Hepatocyte (in vitro differentiated cells): ENCODE results near the gene SPAST. TPM values are rescaled to one million over a fixed set of nuclear protein-coding genes. Genes with fewer than 3 reads are reported as not detected.

Experiments
- DNase-seq: peaks from one replicate; pipeline ENCODE4 v3.0.0-alpha.2; 2016; ENCODE audit warnings: low spot score
- H2AFZ ChIP-seq: fragments of 200-600 bp; sonication (generic); 2 replicates; pipeline ENCODE4 v1.6.0; 2016; ENCODE audit warnings: antibody characterized with exemption, mild to moderate bottlenecking
- H3K27ac ChIP-seq: fragments of 200-600 bp; sonication (generic); 2 replicates; pipeline ENCODE4 v1.5.1; 2016; ENCODE audit warnings: mild to moderate bottlenecking
- H3K27me3 ChIP-seq: fragments of 200-600 bp; sonication (generic); 2 replicates; pipeline ENCODE4 v1.6.1; 2016
- H3K36me3 ChIP-seq: fragments of 200-600 bp; sonication (generic); replicated peaks from 2 replicates; pipeline ENCODE4 v1.5.1; 2016; ENCODE audit warnings: low read depth; ENCODE audit not compliant: insufficient read depth
- H3K4me1 ChIP-seq: fragments of 200-600 bp; sonication (generic); 2 replicates; pipeline ENCODE4 v1.5.1; 2016; ENCODE audit warnings: mild to moderate bottlenecking, moderate library complexity; ENCODE audit not compliant: insufficient read depth
- H3K4me2 ChIP-seq: fragments of 200-600 bp; sonication (generic); 2 replicates; pipeline ENCODE4 v1.6.0; 2016
- H3K4me3 ChIP-seq: fragments of 200-600 bp; sonication (generic); 2 replicates; pipeline ENCODE4 v1.5.1; 2016; ENCODE audit warnings: mild to moderate bottlenecking
- H3K79me2 ChIP-seq: fragments of 200-600 bp; sonication (generic); 2 replicates; pipeline ENCODE4 v1.6.0; 2017; ENCODE audit warnings: mild to moderate bottlenecking
- H3K9me2 ChIP-seq: fragments of 200-600 bp; sonication (generic); replicated peaks from 2 replicates; pipeline ENCODE4 v1.6.0; 2017; ENCODE audit warnings: mild to moderate bottlenecking; ENCODE audit not compliant: insufficient read depth
- H3K9me3 ChIP-seq: fragments of 200-600 bp; sonication (generic); 2 replicates; pipeline ENCODE4 v1.5.1; 2016; ENCODE audit warnings: low read depth, mild to moderate bottlenecking
- H4K20me1 ChIP-seq: fragments of 200-600 bp; sonication (generic); 2 replicates; pipeline ENCODE4 v1.6.0; 2016; ENCODE audit warnings: mild to moderate bottlenecking; ENCODE audit not compliant: insufficient read depth, poor library complexity, severe bottlenecking
- CTCF ChIP-seq: fragments of 200-600 bp; sonication (generic); IDR thresholded peaks from 2 replicates; pipeline ENCODE4 v1.5.1; 2016; ENCODE audit warnings: antibody characterized with exemption, mild to moderate bottlenecking; ENCODE audit not compliant: poor library complexity
- EZH2 ChIP-seq: fragments of 200-600 bp; sonication (generic); IDR thresholded peaks from 2 replicates; pipeline ENCODE4 v1.6.1; 2016; ENCODE audit warnings: antibody characterized with exemption, mild to moderate bottlenecking, borderline replicate concordance
- EZH2phosphoT487 ChIP-seq: fragments of 200-600 bp; sonication (generic); IDR thresholded peaks from one replicate; pipeline ENCODE4 v1.6.1; 2018; ENCODE audit warnings: antibody characterized with exemption, mild to moderate bottlenecking, low read depth, moderate library complexity; ENCODE audit not compliant: unreplicated experiment, severe bottlenecking
- WGBS: methylation state at CpG from one replicate; pipeline ENCODE4 v1.1.6; 2016; ENCODE audit warnings: low lambda C conversion rate; ENCODE audit errors: missing lambda C conversion rate; 5-methylcytosine and 5-hydroxymethylcytosine counted together
- polyA plus RNA-seq: library from polyadenylated mRNA; unstranded; fragments of >200 nt; fragmentation: Nextera tagmentation; extraction: Ambion mirVana; gene quantifications from 2 replicates; pipeline ENCODE4 v1.2.1, GENCODE V29; 2016
- total RNA-seq: library from RNA; depleted of rRNA; stranded (reverse); fragments of >200 nt; gene quantifications from 2 replicates; pipeline ENCODE4 v1.2.3, GENCODE V29; 2014

Gene SPAST
- total and polyA plus RNA-seq, 2 experiments from 2014 or later, result 9.0 to 32.4 TPM

- Histone ChIP-seq H3K27ac (no peak overlapping the region), H4K20me1 (no peaks in the 10 kb centered on the region), H3K36me3 (no peaks in the 10 kb centered on the region), H3K4me1 (no peaks in the 10 kb centered on the region), H3K4me2 (no peak overlapping the region), H3K9me3 (no peaks in the 10 kb centered on the region), H3K4me3 (no peak overlapping the region), H3K27me3 (no peaks in the 10 kb centered on the region), H2AFZ (no peak overlapping the region), H3K79me2 (no peaks in the 10 kb centered on the region), H3K9me2 (no peaks in the 10 kb centered on the region)
- WGBS, result 97% methylated on average over 2 of the region's 2 CpGs
- no peak for DNase-seq
- no peak for TF ChIP-seq CTCF
- no peak for TF ChIP-seq EZH2
- no peak for TF ChIP-seq EZH2phosphoT487
Measured at GRCh38 chr2:32119161-32119560, 55.8 kb downstream of the SPAST start.

DNA sequence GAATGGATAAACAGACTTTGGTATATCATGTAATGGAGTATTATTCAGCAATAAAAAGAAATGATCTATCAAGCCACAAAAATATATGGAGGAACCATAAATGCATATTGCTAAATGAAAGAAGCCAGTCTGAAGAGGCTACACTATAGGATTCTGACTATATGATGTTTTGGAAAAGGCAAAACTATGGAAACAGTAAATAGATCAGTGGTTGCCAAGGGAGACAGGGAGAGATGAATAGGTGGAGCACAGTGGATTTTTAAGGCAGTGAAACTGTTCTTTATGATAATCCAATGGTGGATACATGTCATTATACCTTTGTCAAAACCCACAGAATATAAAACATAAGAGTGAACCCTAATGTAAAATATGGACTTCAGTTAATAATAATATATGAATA lies 61.3 kb downstream of the SPAST start:
- Histone ChIP-seq H3K36me3 (no peaks in the 10 kb centered on the region), H3K4me3 (no peak overlapping the region)
- no peak for TF ChIP-seq EZH2phosphoT487
- no peak for TF ChIP-seq CTCF
- TF ChIP-seq EZH2, result no peak

DNA sequence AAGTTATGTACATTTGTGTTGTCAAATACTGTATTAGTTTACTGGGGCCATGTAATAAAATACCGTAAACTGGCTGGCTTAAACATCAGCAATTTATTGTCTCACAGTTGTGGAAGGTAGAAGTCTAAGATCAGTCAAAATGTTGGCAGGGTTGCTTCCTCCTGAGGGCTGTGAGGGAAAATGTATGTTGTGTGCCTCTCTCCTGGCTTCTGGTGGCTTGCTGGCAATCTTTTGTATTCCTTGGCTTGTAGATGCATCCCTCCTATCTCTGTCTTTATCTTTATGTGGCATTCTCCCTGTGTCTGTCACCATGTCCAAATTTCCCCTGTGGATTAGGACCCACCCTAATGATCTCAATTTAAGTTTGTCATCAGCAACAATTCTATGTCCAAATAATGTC lies 65.3 kb downstream of the SPAST start:
- DNase-seq, result no peak
- Histone ChIP-seq H3K9me2 (no peaks in the 10 kb centered on the region), H3K9me3 (no peaks in the 10 kb centered on the region), H3K4me1 (no peaks in the 10 kb centered on the region), H3K4me2 (no peak overlapping the region), H3K27ac (no peak overlapping the region), H3K27me3 (no peaks in the 10 kb centered on the region), H2AFZ (no peak overlapping the region), H3K4me3 (no peak overlapping the region), H4K20me1 (no peaks in the 10 kb centered on the region), H3K36me3 (no peaks in the 10 kb centered on the region), H3K79me2 (no peaks in the 10 kb centered on the region)
- TF ChIP-seq CTCF (no peak), EZH2 (no peak), EZH2phosphoT487 (no peak)
- WGBS, result 100% methylated on average over 1 of the region's 1 CpG

More for the DNA sequence above, 61.3 kb downstream of the SPAST start:
- no peaks in the 10 kb centered on the region for H3K27me3 ChIP-seq
- H4K20me1 ChIP-seq, result no peaks in the 10 kb centered on the region
- H3K27ac ChIP-seq, result no peak overlapping the region
- no peak for DNase-seq
- no peaks in the 10 kb centered on the region for H3K9me2 ChIP-seq
- H3K4me2 ChIP-seq, result no peak overlapping the region
- H3K9me3 ChIP-seq, result no peaks in the 10 kb centered on the region
- no peak overlapping the region for H2AFZ ChIP-seq
- no peaks in the 10 kb centered on the region for H3K79me2 ChIP-seq
- no peaks in the 10 kb centered on the region for H3K4me1 ChIP-seq

DNA sequence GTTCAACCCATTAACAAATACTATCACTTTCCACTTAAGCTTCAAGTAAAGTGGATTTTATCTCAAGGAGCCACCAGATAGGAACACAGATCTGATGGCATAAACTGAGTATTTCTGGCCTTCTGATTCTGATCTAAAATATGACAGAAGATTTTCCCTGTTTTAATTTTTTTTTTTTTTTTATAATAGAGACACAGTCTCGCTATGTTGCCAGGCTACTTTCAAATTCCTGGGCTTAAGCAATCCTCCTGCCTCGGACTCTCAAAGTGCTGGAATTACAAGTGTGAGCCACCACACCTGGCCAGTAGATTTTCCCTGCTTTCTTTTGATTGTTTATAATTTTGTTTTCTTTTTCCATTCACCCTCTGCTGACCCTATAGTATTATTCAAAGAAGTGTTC lies 65.7 kb downstream of the SPAST start:
- H2AFZ ChIP-seq, result no peak overlapping the region
- no peak for DNase-seq
- H3K4me2 ChIP-seq, result no peak overlapping the region
- H3K27ac ChIP-seq, result no peak overlapping the region
- no peaks in the 10 kb centered on the region for H3K4me1 ChIP-seq
- no peaks in the 10 kb centered on the region for H3K79me2 ChIP-seq
- H3K4me3 ChIP-seq, result no peak overlapping the region
- 90% methylated on average over 2 of the region's 2 CpGs for WGBS
- TF ChIP-seq CTCF (no peak), EZH2 (no peak), EZH2phosphoT487 (no peak)
- no peaks in the 10 kb centered on the region for H3K27me3 ChIP-seq
- no peaks in the 10 kb centered on the region for H3K9me3 ChIP-seq
- H3K9me2 ChIP-seq, result no peaks in the 10 kb centered on the region
- no peaks in the 10 kb centered on the region for H3K36me3 ChIP-seq
- no peaks in the 10 kb centered on the region for H4K20me1 ChIP-seq
